HepG2 (cell line): Measurements from ENCODE around the gene FETUB. TPM values are rescaled to one million over a fixed set of nuclear protein-coding genes. Genes with fewer than 3 reads are reported as not detected.

Source experiments
- HIVEP1 ChIP-seq: sonication (generic); formaldehyde crosslinking; IDR thresholded peaks from 2 replicates; pipeline ENCODE4 v1.4.0; 2020; ENCODE audit warnings: mild to moderate bottlenecking, missing genetic modification reagents
- RFXANK ChIP-seq: IDR thresholded peaks from 2 replicates; pipeline ENCODE4 v1.6.1; 2016
- ZBTB1 ChIP-seq: sonication (generic); formaldehyde crosslinking; IDR thresholded peaks from 2 replicates; pipeline ENCODE4 v1.4.0; 2020; ENCODE audit warnings: missing genetic modification reagents, borderline replicate concordance
- ZMYM2 ChIP-seq: sonication (generic); formaldehyde crosslinking; IDR thresholded peaks from 2 replicates; pipeline ENCODE4 v1.8.0; 2022; ENCODE audit warnings: mild to moderate bottlenecking, missing genetic modification reagents
- ZNF292 ChIP-seq: sonication (generic); formaldehyde crosslinking; IDR thresholded peaks from 2 replicates; pipeline ENCODE4 v1.8.1; 2022; ENCODE audit warnings: mild to moderate bottlenecking, low read depth, missing genetic modification reagents, borderline replicate concordance
- ZNF569 ChIP-seq: sonication (generic); formaldehyde crosslinking; IDR thresholded peaks from 2 replicates; pipeline ENCODE4 v1.5.0; 2020; ENCODE audit warnings: mild to moderate bottlenecking, missing genetic modification reagents, moderate library complexity, borderline replicate concordance
- ZNF709 ChIP-seq: sonication (generic); formaldehyde crosslinking; IDR thresholded peaks from 2 replicates; pipeline ENCODE4 v1.5.0; 2020; ENCODE audit warnings: mild to moderate bottlenecking, missing genetic modification reagents
- ZNF768 ChIP-seq: sonication (generic); formaldehyde crosslinking; IDR thresholded peaks from 2 replicates; pipeline ENCODE4 v1.4.0; 2020; ENCODE audit warnings: missing genetic modification reagents
- polyA plus RNA-seq, 8 experiments: library from polyadenylated mRNA; depleted of rRNA in 3 of 8; stranded (reverse) in 7 of 8; unstranded in 1 of 8; fragments of >200 nt; fragmentation: Illumina TruSeq in 4 of 8; extraction: Trizol in 4 of 8; gene quantifications; 2 replicates each; pipeline versions ENCODE4 v1.2.1 to v1.2.3, GENCODE V29; 2011 to 2016; ENCODE audit warnings: low read depth in 4 of 8, missing spikeins in 1 of 8, mixed read lengths in 1 of 8; ENCODE audit not compliant: insufficient read depth in 1 of 8
- total RNA-seq, 5 experiments: library from RNA; depleted of rRNA; stranded (reverse); fragments of >200 nt; fragmentation: Illumina TruSeq; extraction: Trizol; gene quantifications; 2 replicates each; pipeline ENCODE4 v1.2.3, GENCODE V29; 2016; ENCODE audit warnings: low read depth in 1 of 5
- TF ChIP-seq, protein P1 (sequence below): sonication (generic); IDR thresholded peaks from 2 replicates; pipeline ENCODE4 v1.6.1; 2016; ENCODE audit warnings: low read depth, borderline replicate concordance
- TF ChIP-seq, protein P2 (sequence below): sonication (generic); formaldehyde crosslinking; IDR thresholded peaks from 2 replicates; pipeline ENCODE4 v1.4.0; 2020; ENCODE audit warnings: mild to moderate bottlenecking, missing genetic modification reagents
- TF ChIP-seq, protein P3 (sequence below): sonication (generic); formaldehyde crosslinking; IDR thresholded peaks from 2 replicates; pipeline ENCODE4 v1.9.0; 2021; ENCODE audit warnings: mild to moderate bottlenecking, missing genetic modification reagents
- TF ChIP-seq, protein P4 (sequence below): sonication (generic); formaldehyde crosslinking; IDR thresholded peaks from 2 replicates; pipeline ENCODE4 v1.4.0; 2020; ENCODE audit warnings: missing genetic modification reagents, borderline replicate concordance
- TF ChIP-seq, protein P5 (sequence below): sonication (generic); formaldehyde crosslinking; IDR thresholded peaks from 2 replicates; pipeline ENCODE4 v1.9.0; 2021; ENCODE audit warnings: missing genetic modification reagents, borderline replicate concordance

The FETUB gene
- total and polyA plus RNA-seq, 2 of the 13 experiments (the other 11 are each of a cell fraction or from before 2014, with no cell fraction given): 2.1 to 4.4 TPM

DNA sequence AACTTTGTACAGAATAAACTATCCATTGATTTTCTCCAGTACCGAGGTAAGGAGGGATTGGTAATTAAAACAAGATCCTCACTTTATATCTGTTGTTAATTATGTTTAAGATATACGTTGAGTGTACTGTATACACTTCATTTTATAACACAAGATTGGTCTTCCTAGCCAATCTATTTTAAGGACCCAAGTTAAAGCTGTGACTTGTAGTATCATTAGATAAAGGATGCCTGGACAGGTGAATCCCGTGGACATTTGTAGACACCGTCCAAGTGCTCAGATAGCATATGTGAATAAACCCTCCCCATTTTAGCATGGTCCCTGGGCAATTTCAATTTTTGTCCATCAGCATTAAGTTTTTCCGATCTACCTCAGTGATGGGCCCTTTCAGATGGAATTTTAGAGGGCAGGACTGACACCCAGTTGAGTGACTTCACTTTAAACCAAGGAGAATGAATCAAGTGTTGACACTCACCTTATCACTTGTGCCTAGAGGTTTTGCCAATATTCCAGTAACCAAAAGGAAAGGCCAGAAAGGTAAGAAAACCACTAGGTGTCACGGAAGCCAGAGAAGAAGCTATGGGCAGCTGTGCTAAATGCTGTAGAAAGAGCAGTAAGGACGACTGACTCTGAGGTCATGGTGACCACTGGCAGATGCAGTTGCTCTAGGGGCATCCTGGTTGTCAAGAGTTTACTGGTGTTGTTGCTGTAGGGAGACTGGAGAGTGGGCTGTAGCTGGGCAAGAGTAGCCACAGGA, 18.1 kb upstream of the FETUB start (continued):
- TF ChIP-seq, protein P1, sequence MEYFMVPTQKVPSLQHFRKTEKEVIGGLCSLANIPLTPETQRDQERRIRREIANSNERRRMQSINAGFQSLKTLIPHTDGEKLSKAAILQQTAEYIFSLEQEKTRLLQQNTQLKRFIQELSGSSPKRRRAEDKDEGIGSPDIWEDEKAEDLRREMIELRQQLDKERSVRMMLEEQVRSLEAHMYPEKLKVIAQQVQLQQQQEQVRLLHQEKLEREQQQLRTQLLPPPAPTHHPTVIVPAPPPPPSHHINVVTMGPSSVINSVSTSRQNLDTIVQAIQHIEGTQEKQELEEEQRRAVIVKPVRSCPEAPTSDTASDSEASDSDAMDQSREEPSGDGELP: no peak
- TF ChIP-seq ZNF569 (CRISPR knock-in tag) (no peak), ZNF709 (CRISPR knock-in tag) (peak; percentile 58; the same call in 1 of the 2 replicates), ZNF292 (CRISPR knock-in tag) (no peak), HIVEP1 (CRISPR knock-in tag) (no peak), ZNF768 (CRISPR knock-in tag) (no peak), RFXANK (CRISPR knock-in tag) (no peak), ZBTB1 (CRISPR knock-in tag) (no peak), ZMYM2 (no peak)
- TF ChIP-seq, protein P2, sequence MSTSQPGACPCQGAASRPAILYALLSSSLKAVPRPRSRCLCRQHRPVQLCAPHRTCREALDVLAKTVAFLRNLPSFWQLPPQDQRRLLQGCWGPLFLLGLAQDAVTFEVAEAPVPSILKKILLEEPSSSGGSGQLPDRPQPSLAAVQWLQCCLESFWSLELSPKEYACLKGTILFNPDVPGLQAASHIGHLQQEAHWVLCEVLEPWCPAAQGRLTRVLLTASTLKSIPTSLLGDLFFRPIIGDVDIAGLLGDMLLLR (CRISPR knock-in tag): no peak
- TF ChIP-seq, protein P3, sequence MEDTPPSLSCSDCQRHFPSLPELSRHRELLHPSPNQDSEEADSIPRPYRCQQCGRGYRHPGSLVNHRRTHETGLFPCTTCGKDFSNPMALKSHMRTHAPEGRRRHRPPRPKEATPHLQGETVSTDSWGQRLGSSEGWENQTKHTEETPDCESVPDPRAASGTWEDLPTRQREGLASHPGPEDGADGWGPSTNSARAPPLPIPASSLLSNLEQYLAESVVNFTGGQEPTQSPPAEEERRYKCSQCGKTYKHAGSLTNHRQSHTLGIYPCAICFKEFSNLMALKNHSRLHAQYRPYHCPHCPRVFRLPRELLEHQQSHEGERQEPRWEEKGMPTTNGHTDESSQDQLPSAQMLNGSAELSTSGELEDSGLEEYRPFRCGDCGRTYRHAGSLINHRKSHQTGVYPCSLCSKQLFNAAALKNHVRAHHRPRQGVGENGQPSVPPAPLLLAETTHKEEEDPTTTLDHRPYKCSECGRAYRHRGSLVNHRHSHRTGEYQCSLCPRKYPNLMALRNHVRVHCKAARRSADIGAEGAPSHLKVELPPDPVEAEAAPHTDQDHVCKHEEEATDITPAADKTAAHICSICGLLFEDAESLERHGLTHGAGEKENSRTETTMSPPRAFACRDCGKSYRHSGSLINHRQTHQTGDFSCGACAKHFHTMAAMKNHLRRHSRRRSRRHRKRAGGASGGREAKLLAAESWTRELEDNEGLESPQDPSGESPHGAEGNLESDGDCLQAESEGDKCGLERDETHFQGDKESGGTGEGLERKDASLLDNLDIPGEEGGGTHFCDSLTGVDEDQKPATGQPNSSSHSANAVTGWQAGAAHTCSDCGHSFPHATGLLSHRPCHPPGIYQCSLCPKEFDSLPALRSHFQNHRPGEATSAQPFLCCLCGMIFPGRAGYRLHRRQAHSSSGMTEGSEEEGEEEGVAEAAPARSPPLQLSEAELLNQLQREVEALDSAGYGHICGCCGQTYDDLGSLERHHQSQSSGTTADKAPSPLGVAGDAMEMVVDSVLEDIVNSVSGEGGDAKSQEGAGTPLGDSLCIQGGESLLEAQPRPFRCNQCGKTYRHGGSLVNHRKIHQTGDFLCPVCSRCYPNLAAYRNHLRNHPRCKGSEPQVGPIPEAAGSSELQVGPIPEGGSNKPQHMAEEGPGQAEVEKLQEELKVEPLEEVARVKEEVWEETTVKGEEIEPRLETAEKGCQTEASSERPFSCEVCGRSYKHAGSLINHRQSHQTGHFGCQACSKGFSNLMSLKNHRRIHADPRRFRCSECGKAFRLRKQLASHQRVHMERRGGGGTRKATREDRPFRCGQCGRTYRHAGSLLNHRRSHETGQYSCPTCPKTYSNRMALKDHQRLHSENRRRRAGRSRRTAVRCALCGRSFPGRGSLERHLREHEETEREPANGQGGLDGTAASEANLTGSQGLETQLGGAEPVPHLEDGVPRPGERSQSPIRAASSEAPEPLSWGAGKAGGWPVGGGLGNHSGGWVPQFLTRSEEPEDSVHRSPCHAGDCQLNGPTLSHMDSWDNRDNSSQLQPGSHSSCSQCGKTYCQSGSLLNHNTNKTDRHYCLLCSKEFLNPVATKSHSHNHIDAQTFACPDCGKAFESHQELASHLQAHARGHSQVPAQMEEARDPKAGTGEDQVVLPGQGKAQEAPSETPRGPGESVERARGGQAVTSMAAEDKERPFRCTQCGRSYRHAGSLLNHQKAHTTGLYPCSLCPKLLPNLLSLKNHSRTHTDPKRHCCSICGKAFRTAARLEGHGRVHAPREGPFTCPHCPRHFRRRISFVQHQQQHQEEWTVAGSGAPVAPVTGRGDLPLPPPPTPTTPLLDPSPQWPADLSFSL (CRISPR knock-in tag): no peak
- TF ChIP-seq, protein P4, sequence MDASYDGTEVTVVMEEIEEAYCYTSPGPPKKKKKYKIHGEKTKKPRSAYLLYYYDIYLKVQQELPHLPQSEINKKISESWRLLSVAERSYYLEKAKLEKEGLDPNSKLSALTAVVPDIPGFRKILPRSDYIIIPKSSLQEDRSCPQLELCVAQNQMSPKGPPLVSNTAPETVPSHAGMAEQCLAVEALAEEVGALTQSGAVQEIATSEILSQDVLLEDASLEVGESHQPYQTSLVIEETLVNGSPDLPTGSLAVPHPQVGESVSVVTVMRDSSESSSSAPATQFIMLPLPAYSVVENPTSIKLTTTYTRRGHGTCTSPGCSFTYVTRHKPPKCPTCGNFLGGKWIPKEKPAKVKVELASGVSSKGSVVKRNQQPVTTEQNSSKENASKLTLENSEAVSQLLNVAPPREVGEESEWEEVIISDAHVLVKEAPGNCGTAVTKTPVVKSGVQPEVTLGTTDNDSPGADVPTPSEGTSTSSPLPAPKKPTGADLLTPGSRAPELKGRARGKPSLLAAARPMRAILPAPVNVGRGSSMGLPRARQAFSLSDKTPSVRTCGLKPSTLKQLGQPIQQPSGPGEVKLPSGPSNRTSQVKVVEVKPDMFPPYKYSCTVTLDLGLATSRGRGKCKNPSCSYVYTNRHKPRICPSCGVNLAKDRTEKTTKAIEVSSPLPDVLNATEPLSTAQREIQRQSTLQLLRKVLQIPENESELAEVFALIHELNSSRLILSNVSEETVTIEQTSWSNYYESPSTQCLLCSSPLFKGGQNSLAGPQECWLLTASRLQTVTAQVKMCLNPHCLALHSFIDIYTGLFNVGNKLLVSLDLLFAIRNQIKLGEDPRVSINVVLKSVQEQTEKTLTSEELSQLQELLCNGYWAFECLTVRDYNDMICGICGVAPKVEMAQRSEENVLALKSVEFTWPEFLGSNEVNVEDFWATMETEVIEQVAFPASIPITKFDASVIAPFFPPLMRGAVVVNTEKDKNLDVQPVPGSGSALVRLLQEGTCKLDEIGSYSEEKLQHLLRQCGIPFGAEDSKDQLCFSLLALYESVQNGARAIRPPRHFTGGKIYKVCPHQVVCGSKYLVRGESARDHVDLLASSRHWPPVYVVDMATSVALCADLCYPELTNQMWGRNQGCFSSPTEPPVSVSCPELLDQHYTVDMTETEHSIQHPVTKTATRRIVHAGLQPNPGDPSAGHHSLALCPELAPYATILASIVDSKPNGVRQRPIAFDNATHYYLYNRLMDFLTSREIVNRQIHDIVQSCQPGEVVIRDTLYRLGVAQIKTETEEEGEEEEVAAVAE (CRISPR knock-in tag): peak; percentile 61; the same call in 1 of the 2 replicates
- TF ChIP-seq, protein P5, sequence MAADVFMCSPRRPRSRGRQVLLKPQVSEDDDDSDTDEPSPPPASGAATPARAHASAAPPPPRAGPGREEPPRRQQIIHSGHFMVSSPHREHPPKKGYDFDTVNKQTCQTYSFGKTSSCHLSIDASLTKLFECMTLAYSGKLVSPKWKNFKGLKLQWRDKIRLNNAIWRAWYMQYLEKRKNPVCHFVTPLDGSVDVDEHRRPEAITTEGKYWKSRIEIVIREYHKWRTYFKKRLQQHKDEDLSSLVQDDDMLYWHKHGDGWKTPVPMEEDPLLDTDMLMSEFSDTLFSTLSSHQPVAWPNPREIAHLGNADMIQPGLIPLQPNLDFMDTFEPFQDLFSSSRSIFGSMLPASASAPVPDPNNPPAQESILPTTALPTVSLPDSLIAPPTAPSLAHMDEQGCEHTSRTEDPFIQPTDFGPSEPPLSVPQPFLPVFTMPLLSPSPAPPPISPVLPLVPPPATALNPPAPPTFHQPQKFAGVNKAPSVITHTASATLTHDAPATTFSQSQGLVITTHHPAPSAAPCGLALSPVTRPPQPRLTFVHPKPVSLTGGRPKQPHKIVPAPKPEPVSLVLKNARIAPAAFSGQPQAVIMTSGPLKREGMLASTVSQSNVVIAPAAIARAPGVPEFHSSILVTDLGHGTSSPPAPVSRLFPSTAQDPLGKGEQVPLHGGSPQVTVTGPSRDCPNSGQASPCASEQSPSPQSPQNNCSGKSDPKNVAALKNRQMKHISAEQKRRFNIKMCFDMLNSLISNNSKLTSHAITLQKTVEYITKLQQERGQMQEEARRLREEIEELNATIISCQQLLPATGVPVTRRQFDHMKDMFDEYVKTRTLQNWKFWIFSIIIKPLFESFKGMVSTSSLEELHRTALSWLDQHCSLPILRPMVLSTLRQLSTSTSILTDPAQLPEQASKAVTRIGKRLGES (CRISPR knock-in tag): no peak
